GM13976 (cell line): ENCODE data around the gene MYZAP.

Experiments
- DNase-seq: peaks from one replicate; pipeline ENCODE4 v3.0.0; 2012; ENCODE audit warnings: low spot score
- CTCF ChIP-seq: IDR thresholded peaks from 2 replicates; pipeline ENCODE4 v1.5.1; 2012; ENCODE audit warnings: borderline replicate concordance, mild to moderate bottlenecking; ENCODE audit not compliant: insufficient read depth; ENCODE audit errors: extremely low read depth, missing control alignments, control extremely low read depth
- in situ Hi-C: fragments of 300-500 bp; cut with MboI; formaldehyde crosslinking; loops from one replicate; pipeline ENCODE4 v1.12.0; 2022; ENCODE audit warnings: low sequenced_read_pairs, mixed read lengths, inconsistent platforms; ENCODE audit not compliant: unreplicated experiment

MYZAP gene

GRCh38 chr15:57624730-57625129, 33.0 kb downstream of the MYZAP start:
- no peak for TF ChIP-seq CTCF
- DNase-seq = no peak
- in situ Hi-C loops = no loop called here

DNA sequence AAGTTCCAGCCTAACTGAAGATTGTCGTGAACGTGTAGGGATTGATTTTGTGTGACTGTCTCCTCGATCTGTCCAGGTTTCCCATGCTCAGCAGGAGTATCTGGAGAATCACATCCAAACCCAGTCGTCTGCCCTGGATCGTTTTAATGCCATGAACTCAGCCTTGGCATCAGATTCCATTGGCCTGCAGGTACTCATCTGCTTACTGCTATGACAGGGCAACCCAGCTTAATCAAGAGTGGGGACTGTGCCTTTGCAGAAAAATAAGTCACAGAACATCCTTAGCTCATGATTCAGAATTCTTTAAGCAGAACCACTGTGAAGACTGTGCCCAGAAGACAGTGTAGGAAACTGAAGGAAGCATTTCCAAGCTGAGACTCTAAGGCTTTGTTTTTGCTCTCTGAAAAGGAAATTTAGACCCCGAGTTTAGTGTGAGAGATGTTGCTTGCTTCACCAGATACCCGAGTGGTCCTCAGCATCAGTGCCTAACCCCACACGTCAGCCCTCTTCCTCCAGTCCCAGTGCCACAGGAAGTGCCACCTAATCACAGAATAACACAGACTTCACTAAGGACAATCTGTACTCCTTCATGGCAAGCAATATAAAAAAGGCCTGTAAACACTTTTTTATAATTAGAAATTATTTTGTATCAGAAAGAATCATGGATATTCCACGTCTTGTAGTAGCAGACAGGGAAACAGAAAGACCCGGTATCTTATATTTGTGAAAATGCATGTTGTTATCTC, 34.2 kb downstream of the MYZAP start:
- in situ Hi-C loops = no loop called here
- no peak for DNase-seq
- no peak for TF ChIP-seq CTCF

DNA sequence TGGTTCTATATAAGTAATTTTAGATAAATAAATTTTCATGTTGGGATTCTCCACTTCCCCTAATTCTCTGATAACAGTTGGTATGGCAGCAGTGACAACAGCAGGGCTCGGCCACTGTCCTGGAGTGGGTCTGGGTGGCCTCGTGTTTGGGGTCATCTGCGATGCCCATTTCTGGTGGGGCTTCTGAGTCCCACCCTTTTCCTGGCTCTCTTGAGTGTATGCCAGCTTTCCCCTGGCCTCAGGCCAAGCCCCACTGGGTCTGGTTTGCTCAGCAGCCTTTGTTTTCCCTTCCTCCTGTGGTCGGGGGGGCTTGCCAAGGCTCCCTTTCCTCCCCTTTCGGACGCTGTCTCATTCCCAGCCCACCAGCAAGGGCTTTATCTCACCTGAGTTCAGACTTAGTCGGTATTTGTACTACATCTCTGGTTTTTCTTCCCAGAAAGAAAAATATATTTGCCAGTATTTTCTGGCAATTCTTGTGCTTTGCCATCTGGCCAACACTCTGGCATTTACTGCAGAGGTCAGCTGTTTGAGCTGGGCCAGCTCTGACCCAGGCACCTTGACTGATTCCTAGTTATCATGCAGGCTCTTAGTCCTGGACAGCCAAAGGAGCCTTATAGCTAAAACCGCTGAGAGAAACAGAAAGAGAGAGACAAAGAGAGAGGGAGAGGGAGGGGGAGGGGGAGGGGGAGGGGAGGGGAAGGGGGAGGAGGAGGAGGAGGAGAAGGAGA, 35.2 kb downstream of the MYZAP start:
- TF ChIP-seq CTCF = no peak

DNA sequence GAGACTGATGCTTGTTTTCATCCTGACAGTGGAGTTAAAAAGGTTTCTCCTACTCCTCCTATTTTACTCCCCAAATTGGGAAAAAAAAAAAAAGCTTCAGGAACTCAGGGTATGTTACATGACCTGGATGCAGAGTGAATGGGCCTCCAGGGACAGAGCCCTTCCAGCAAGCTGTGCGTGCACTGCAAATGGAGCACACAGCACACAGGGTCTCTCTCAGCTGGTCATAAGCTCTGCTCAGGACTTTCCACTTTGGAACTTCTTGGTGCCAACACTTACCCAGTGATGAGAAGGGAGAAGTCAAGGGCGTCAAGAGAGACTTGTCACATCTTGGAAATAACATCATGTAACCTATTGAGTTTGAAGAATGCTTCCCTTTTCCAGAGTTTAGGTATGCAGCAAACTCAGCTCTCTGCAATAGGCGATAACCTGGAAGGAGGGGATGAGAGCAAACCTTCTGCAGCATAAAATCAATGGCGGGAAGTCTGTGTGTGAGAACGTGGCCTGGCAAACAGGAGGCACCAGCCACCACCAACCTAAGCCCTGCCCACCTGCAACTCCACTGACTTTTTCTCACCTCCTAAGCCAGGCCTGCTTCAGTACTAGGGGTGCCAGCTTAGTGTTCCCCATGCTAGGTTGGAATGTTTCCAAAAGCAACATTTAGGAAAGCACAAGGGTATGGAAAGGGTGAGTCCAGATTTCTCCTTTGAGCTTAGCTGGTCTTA, 39.8 kb downstream of the MYZAP start:
- in situ Hi-C loops = no loop called here
- no peak for TF ChIP-seq CTCF
- DNase-seq = no peak

More for the DNA sequence above, 35.2 kb downstream of the MYZAP start:
- DNase-seq = no peak
- in situ Hi-C loops = no loop called here

GRCh38 chr15:57634290-57634689, 42.6 kb downstream of the MYZAP start:
- in situ Hi-C loops = no loop called here
- DNase-seq = no peak
- TF ChIP-seq CTCF = no peak

DNA sequence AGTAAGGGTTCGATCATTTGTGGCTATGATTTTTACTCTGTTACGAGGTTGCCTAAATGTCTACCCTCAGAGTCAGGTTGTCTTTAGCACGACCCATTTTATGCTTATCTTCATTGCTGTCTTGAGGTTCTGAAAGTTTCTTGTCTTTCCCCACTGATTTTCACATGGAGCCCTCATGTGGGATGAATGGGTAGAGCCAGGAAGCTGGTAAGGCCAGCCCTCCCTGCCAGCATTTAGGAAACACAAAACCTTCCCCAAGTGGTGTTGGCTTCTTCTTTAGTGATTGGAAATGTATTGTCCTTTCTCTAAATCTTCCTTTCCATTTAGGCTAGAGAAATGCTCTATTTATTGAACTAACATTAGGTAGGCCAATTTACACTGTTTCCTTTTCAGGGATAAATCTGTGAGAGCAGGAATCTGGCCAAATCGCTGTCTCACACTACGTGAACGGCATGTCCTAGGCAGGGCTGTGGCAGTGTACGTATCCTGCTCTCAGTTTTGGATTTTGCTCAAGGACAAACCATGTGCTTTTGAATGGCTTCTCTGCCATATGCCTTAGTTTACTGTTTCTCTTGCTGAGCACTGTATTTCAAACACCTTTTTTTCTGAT, 43.7 kb downstream of the MYZAP start:
- no peak for DNase-seq
- TF ChIP-seq CTCF = no peak
- in situ Hi-C loops = no loop called here
